Measurements from ENCODE around the gene ST3GAL3. TPM values are rescaled to one million over a fixed set of nuclear protein-coding genes. Genes with fewer than 3 reads are reported as not detected.
A peak's percentile ranks its signal among the peaks of the same experiment; 100 is the strongest.

ST3GAL3 gene
- total RNA-seq, 1 donor from 2014 or later, result 11.4 TPM

DNA sequence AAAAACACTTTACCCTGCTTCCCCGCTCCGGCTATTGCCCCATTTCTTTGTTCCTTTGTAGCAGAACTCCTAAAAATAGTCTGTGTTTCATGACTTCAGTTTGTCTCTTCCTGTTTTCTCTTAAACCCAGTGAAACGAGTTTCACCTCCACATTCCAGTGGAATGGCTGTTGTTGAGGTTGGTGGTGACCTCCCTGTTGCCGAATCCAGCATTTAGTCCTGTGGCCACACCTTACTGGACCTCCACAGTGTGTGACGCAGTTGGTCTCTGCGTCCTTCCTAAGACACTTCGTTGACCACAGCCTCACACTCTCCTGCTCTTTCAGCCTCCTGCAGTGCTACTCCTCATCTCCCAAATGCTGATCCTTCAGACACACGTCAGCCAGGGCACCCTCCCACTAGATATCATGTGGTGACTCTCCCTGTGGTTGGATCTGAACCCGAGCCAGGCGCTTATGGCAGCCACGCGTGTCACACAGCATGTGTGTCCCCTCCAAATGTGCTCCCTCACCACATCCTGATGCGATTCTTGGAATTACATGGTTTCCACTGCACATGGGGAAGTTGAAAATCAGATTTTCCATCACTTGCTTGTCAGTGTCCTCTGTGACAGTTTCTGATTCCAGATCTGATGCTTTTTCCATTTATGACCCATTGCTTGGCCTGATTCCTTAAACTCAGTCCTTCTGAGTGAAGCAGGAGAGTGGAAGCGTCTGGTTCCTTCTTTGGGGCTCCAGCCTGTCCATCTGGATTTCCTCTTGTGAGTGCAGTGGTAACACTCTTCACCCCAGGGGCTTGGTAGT lies 127.1 kb downstream of the ST3GAL3 start:
- FAIRE-seq (peak; percentile 23), DNase-seq (ENCODE audit: low read depth) (peak; percentile 98)
- H3K36me3 Mint-ChIP-seq (ENCODE audit: low read depth, unreplicated experiment), result peaks cover 7% of the 10 kb centered on the region
- Histone ChIP-seq H3K4me3 (ENCODE audit: insufficient read depth, low read depth, low read length) (peak overlapping the region; percentile 4), H3K27me3 (ENCODE audit: insufficient read depth, low read length) (no peaks in the 10 kb centered on the region), H3K4me1 (ENCODE audit: insufficient read depth, low read length) (peaks cover 35% of the 10 kb centered on the region), H4K20me1 (ENCODE audit: insufficient read depth, low read length) (peaks cover 38% of the 10 kb centered on the region), H2AFZ (ENCODE audit: low read depth, low read length) (no peak overlapping the region), H3K27ac (ENCODE audit: low read depth, low read length) (peak overlapping the region; percentile 92), H3K36me3 (ENCODE audit: insufficient read depth, low read length) (no peaks in the 10 kb centered on the region), H3K4me2 (ENCODE audit: low read length) (peak overlapping the region; percentile 77), H3K9me3 (ENCODE audit: insufficient read depth, low read depth, low read length) (no peaks in the 10 kb centered on the region), H3K79me2 (ENCODE audit: insufficient read depth, low read length) (no peaks in the 10 kb centered on the region), H3K9ac (ENCODE audit: low read length) (peak overlapping the region; percentile 76)
- H3K9me3 Mint-ChIP-seq (ENCODE audit: unreplicated experiment), result no peaks in the 10 kb centered on the region
- no peaks in the 10 kb centered on the region for H3K27me3 Mint-ChIP-seq (ENCODE audit: low read depth, unreplicated experiment)
- TF ChIP-seq, protein P1, sequence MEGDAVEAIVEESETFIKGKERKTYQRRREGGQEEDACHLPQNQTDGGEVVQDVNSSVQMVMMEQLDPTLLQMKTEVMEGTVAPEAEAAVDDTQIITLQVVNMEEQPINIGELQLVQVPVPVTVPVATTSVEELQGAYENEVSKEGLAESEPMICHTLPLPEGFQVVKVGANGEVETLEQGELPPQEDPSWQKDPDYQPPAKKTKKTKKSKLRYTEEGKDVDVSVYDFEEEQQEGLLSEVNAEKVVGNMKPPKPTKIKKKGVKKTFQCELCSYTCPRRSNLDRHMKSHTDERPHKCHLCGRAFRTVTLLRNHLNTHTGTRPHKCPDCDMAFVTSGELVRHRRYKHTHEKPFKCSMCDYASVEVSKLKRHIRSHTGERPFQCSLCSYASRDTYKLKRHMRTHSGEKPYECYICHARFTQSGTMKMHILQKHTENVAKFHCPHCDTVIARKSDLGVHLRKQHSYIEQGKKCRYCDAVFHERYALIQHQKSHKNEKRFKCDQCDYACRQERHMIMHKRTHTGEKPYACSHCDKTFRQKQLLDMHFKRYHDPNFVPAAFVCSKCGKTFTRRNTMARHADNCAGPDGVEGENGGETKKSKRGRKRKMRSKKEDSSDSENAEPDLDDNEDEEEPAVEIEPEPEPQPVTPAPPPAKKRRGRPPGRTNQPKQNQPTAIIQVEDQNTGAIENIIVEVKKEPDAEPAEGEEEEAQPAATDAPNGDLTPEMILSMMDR (IDR thresholded peaks at IDR 0.05; ENCODE audit: insufficient read depth, low read depth, low read length), result no peak
- no peak for TF ChIP-seq EZH2 (IDR thresholded peaks at IDR 0.05; ENCODE audit: insufficient read depth, low read length)
- H3K4me1 Mint-ChIP-seq (ENCODE audit: low read depth, unreplicated experiment), result peaks cover 45% of the 10 kb centered on the region
- H3K27ac Mint-ChIP-seq (ENCODE audit: unreplicated experiment), result peak overlapping the region; percentile 48
- H3K4me3 Mint-ChIP-seq (ENCODE audit: unreplicated experiment), result peak overlapping the region; percentile 43

DNA sequence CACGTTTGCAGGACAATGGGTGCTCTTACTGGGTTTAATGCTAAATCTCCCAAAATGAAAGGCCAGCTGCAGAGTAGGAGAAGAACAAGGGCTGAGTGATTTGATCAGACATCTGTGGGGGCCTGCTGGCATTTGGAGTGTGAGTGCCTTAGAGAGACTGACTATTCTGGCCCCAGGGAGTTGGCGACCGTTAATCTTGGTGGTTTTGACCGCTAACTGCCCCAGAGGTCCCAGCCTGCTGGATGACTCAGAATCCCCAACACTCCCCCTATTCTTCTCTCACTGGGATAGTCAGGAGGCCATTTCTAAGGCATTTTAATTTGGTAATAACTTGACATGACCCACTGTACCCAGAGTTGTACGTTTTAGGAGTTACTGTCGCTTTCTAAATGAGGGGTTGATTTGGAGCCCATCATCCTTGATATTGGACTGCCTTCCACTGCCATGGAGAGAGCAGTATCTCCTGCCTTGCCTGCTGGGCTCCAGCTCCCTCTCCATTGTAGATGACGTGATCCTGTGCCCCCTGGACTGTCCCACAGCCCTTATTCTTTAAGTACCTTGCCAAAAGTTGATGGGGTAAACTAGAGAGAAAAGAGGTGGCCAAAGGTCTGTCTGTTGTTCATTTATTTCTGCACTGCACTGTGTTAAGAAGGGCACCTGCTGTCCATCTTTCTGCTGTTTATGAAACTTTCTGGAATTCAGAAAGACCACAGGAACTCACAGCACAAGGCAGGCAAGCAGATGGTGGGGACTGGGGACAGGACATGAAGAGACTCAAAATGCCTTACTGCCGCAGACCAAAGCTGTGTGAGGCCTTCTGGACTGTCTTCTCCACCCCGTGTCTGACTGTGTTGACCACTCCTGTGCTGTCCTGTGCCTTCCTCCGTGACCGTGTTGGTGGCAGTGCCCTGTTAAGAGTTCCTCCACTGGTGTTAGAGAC lies 128.0 kb downstream of the ST3GAL3 start:
- peak overlapping the region; percentile 92 for H3K27ac ChIP-seq (ENCODE audit: low read depth, low read length)
- peak overlapping the region; percentile 77 for H3K4me2 ChIP-seq (ENCODE audit: low read length)
- DNase-seq (ENCODE audit: low read depth) (peak; percentile 97), FAIRE-seq (peak; percentile 70)
- H3K4me3 ChIP-seq (ENCODE audit: insufficient read depth, low read depth, low read length), result peak overlapping the region; percentile 17
- peak overlapping the region; percentile 76 for H3K9ac ChIP-seq (ENCODE audit: low read length)
- peak overlapping the region; percentile 43 for H3K4me3 Mint-ChIP-seq (ENCODE audit: unreplicated experiment)
- H4K20me1 ChIP-seq (ENCODE audit: insufficient read depth, low read length), result peaks cover 42% of the 10 kb centered on the region
- no peak for TF ChIP-seq EZH2 (IDR thresholded peaks at IDR 0.05; ENCODE audit: insufficient read depth, low read length)
- TF ChIP-seq, protein P1 (IDR thresholded peaks at IDR 0.05; ENCODE audit: insufficient read depth, low read depth, low read length), result no peak
- H3K79me2 ChIP-seq (ENCODE audit: insufficient read depth, low read length), result no peaks in the 10 kb centered on the region
- H3K9me3 Mint-ChIP-seq (ENCODE audit: unreplicated experiment), result no peaks in the 10 kb centered on the region
- H3K4me1 Mint-ChIP-seq (ENCODE audit: low read depth, unreplicated experiment), result peaks cover 45% of the 10 kb centered on the region
- H3K4me1 ChIP-seq (ENCODE audit: insufficient read depth, low read length), result peaks cover 35% of the 10 kb centered on the region
- H3K9me3 ChIP-seq (ENCODE audit: insufficient read depth, low read depth, low read length), result no peaks in the 10 kb centered on the region
- H3K27ac Mint-ChIP-seq (ENCODE audit: unreplicated experiment), result peak overlapping the region; percentile 67
- H3K36me3 Mint-ChIP-seq (ENCODE audit: low read depth, unreplicated experiment), result peaks cover 9% of the 10 kb centered on the region
- no peaks in the 10 kb centered on the region for H3K27me3 ChIP-seq (ENCODE audit: insufficient read depth, low read length)
- no peaks in the 10 kb centered on the region for H3K27me3 Mint-ChIP-seq (ENCODE audit: low read depth, unreplicated experiment)
- no peak overlapping the region for H2AFZ ChIP-seq (ENCODE audit: low read depth, low read length)
- H3K36me3 ChIP-seq (ENCODE audit: insufficient read depth, low read length), result no peaks in the 10 kb centered on the region

Measured in astrocyte (in vitro differentiated cells and primary cell).